ENCODE data around the gene KRTAP5-4.

KRTAP5-4 gene

DNA sequence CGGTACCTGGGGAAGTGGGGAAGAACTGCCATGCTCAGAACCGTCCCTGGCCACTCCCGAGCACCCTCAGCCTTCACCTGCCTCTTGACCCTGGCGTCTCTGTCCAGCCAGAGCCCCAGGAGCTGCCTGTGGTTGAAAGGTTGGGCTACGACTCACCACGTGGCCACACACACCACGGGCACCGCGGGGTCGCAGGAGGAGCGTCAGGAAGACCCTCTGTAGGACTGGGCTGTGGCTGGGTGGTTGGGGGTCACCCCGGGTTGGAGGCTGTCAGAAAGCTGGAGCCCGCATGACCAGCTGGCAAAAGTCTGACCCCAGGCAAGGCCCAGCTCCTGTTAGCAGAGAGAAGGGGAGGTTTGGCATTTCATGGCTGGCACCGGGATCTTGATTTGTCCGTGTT, 19.2 kb upstream of the KRTAP5-4 start:
- TF ChIP-seq TAF1 (IDR thresholded peaks at IDR 0.05; ENCODE audit: borderline replicate concordance, insufficient read depth, low read length) (no peak), FOXP2 (optimal IDR thresholded peaks at IDR 0.05; ENCODE audit: borderline replicate concordance, extremely low read depth, extremely low read length, insufficient read depth) (no peak), POLR2AphosphoS5 (IDR thresholded peaks at IDR 0.05; ENCODE audit: low read depth, low read length) (no peak), SIN3A (IDR thresholded peaks at IDR 0.05; ENCODE audit: borderline replicate concordance, insufficient read depth, low read length) (no peak)
- TF ChIP-seq, protein P1, sequence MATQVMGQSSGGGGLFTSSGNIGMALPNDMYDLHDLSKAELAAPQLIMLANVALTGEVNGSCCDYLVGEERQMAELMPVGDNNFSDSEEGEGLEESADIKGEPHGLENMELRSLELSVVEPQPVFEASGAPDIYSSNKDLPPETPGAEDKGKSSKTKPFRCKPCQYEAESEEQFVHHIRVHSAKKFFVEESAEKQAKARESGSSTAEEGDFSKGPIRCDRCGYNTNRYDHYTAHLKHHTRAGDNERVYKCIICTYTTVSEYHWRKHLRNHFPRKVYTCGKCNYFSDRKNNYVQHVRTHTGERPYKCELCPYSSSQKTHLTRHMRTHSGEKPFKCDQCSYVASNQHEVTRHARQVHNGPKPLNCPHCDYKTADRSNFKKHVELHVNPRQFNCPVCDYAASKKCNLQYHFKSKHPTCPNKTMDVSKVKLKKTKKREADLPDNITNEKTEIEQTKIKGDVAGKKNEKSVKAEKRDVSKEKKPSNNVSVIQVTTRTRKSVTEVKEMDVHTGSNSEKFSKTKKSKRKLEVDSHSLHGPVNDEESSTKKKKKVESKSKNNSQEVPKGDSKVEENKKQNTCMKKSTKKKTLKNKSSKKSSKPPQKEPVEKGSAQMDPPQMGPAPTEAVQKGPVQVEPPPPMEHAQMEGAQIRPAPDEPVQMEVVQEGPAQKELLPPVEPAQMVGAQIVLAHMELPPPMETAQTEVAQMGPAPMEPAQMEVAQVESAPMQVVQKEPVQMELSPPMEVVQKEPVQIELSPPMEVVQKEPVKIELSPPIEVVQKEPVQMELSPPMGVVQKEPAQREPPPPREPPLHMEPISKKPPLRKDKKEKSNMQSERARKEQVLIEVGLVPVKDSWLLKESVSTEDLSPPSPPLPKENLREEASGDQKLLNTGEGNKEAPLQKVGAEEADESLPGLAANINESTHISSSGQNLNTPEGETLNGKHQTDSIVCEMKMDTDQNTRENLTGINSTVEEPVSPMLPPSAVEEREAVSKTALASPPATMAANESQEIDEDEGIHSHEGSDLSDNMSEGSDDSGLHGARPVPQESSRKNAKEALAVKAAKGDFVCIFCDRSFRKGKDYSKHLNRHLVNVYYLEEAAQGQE (IDR thresholded peaks at IDR 0.05; ENCODE audit: insufficient read depth in 1 of 2, low read depth in 2 of 2, low read length in 2 of 2), result no peak

DNA sequence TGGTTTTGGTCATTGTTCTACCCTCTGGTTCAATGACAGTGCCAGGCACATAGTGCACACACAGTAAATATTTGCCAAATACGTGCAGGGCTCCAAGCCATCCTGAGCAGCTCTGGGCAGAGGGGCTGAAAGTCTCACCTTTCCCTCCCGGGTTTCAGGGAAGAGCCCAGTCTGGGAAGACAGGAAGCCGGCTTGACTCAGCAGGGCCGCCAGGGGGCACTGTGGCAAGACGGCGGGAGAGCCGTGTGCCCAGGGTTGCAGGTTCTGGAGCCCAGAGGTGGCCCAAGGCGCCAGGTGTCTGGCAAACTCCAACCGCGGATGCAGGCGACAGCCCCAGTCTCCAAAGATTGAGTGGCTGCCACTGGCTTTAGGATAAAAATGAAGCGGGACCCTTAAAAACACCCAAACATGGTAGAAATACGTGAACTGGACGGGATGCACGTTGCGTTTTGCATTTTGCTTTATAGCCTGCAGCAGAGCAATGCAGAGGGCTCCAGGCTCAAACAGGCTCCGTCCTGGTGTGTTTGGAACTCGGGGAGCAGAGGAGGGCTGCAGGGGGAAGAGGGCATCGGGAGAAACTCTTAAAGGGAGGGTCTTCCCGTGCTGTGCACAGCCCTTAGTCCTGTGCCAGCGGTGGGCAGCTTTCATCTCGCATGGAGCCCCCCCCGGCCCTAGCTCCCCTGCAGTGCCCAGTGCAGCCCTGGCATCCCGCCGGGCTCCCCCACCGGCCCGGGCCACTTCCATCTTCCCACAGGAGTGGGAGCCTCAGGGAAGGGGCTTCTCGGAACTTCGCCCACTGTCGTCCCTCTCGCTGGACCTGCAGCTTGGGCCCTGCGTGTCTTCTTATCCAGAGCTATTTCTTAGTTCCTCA, 18.4 kb upstream of the KRTAP5-4 start:
- TF ChIP-seq SIN3A (IDR thresholded peaks at IDR 0.05; ENCODE audit: borderline replicate concordance, insufficient read depth, low read length) (no peak), TAF1 (IDR thresholded peaks at IDR 0.05; ENCODE audit: borderline replicate concordance, insufficient read depth, low read length) (no peak), POLR2AphosphoS5 (IDR thresholded peaks at IDR 0.05; ENCODE audit: low read depth, low read length) (no peak), FOXP2 (optimal IDR thresholded peaks at IDR 0.05; ENCODE audit: borderline replicate concordance, extremely low read depth, extremely low read length, insufficient read depth) (no peak)
- TF ChIP-seq, protein P1 (IDR thresholded peaks at IDR 0.05; ENCODE audit: insufficient read depth in 1 of 2, low read depth in 2 of 2, low read length in 2 of 2), result no peak

GRCh38 chr11:1639666-1640065, 17.7 kb upstream of the KRTAP5-4 start:
- TF ChIP-seq SIN3A (IDR thresholded peaks at IDR 0.05; ENCODE audit: borderline replicate concordance, insufficient read depth, low read length) (no peak), POLR2AphosphoS5 (IDR thresholded peaks at IDR 0.05; ENCODE audit: low read depth, low read length) (no peak), FOXP2 (optimal IDR thresholded peaks at IDR 0.05; ENCODE audit: borderline replicate concordance, extremely low read depth, extremely low read length, insufficient read depth) (no peak)

- TF ChIP-seq, protein P1 (IDR thresholded peaks at IDR 0.05; ENCODE audit: insufficient read depth in 1 of 2, low read depth in 2 of 2, low read length in 2 of 2), result no peak
- TF ChIP-seq SIN3A (IDR thresholded peaks at IDR 0.05; ENCODE audit: borderline replicate concordance, insufficient read depth, low read length), result peak; percentile 86; the same call in 1 of the 2 replicates
- TF ChIP-seq TAF1 (IDR thresholded peaks at IDR 0.05; ENCODE audit: borderline replicate concordance, insufficient read depth, low read length), result no peak
- no peak for TF ChIP-seq FOXP2 (optimal IDR thresholded peaks at IDR 0.05; ENCODE audit: borderline replicate concordance, extremely low read depth, extremely low read length, insufficient read depth)
Observed at GRCh38 chr11:1639102-1639620, 17.2 kb upstream of the KRTAP5-4 start.

DNA sequence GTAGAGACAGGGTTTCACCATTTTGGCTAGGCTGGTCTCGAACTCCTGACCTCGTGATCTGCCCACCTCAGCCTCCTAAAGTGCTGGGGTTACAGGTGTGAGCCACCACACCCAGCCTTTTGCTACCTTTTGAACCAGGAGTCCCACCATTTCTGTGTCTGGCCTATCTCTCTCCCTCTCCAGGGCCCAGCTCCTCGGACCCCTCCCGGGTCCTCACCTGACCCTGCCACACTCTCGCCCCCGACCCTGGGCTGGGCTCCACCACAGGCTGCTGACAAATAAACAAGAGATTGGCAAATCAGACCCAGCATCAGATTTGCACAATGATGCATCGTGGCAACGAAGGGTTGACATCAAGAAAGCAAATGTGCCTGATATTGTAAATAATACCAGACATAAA, 16.4 kb upstream of the KRTAP5-4 start:
- TF ChIP-seq TAF1 (IDR thresholded peaks at IDR 0.05; ENCODE audit: borderline replicate concordance, insufficient read depth, low read length), result no peak
- no peak for TF ChIP-seq POLR2AphosphoS5 (IDR thresholded peaks at IDR 0.05; ENCODE audit: low read depth, low read length)
- TF ChIP-seq SIN3A (IDR thresholded peaks at IDR 0.05; ENCODE audit: borderline replicate concordance, insufficient read depth, low read length), result no peak
- TF ChIP-seq, protein P1 (IDR thresholded peaks at IDR 0.05; ENCODE audit: insufficient read depth in 1 of 2, low read depth in 2 of 2, low read length in 2 of 2), result no peak
- TF ChIP-seq FOXP2 (optimal IDR thresholded peaks at IDR 0.05; ENCODE audit: borderline replicate concordance, extremely low read depth, extremely low read length, insufficient read depth), result no peak
